ENCODE data around the gene FGF14. TPM values are rescaled to one million over a fixed set of nuclear protein-coding genes. Genes with fewer than 3 reads are reported as not detected.

Gene FGF14
- total and polyA plus RNA-seq, 3 donors from 2014 or later: 0.56 to 4.5 (median 1.7) TPM

DNA sequence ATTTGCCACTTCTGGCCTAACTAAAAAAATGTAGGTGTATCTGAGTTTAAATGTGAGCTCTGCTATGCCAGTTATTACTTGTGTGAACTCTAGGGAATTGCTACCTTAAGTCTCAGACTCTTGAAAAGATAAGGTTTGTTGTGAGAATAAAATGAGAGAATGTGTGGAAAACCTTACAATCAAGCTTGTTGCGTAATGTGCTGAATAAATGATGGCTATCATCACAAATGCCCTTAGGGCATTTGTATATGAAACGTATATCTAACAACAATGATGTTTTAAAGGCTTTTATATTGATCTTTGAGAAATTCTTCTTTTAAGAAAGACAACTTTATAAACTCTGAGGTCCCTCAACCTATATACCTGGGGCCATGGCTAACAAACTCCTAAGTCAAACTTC, 564.6 kb downstream of the FGF14 start:
- no peak overlapping the region for H3K4me3 ChIP-seq
- TF ChIP-seq POLR2A (IDR thresholded peaks at IDR 0.05): no peak
- TF ChIP-seq, protein P1, sequence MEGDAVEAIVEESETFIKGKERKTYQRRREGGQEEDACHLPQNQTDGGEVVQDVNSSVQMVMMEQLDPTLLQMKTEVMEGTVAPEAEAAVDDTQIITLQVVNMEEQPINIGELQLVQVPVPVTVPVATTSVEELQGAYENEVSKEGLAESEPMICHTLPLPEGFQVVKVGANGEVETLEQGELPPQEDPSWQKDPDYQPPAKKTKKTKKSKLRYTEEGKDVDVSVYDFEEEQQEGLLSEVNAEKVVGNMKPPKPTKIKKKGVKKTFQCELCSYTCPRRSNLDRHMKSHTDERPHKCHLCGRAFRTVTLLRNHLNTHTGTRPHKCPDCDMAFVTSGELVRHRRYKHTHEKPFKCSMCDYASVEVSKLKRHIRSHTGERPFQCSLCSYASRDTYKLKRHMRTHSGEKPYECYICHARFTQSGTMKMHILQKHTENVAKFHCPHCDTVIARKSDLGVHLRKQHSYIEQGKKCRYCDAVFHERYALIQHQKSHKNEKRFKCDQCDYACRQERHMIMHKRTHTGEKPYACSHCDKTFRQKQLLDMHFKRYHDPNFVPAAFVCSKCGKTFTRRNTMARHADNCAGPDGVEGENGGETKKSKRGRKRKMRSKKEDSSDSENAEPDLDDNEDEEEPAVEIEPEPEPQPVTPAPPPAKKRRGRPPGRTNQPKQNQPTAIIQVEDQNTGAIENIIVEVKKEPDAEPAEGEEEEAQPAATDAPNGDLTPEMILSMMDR (IDR thresholded peaks at IDR 0.05): no peak
- no peak overlapping the region for H3K27ac ChIP-seq
- no peaks in the 10 kb centered on the region for H3K27me3 ChIP-seq
- WGBS, 2 donors: 88 to 89% methylated on average over 2 of the region's 2 CpGs
- intact Hi-C loops (cut with DNase I; ENCODE audit: low total_unique reads): no loop called here
- no peaks in the 10 kb centered on the region for H3K36me3 ChIP-seq (ENCODE audit: low read depth, missing control alignments)
- no peak for DNase-seq
- H3K4me1 ChIP-seq: no peaks in the 10 kb centered on the region
- H3K9me3 ChIP-seq: no peaks in the 10 kb centered on the region

DNA sequence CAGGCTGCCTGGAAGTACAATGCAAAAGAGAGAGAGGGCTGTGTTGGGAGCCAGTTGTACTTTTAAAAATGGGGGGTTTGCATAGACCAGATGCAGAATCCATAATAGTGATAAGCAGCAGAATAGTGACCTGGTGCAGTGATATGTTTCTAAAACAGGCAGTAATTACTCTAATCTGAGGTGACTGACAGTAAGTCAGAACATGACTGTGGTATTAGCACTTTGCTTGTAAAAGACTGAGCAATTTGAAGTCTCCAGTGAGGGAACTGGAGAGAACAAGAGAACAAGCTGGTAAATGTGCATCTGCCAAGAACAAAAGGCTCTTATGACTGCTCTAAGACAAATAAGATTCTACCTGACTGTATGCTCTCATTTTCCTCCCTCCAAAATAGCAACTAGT, 565.9 kb downstream of the FGF14 start:
- H3K9me3 ChIP-seq: no peaks in the 10 kb centered on the region
- no peak for TF ChIP-seq POLR2A (IDR thresholded peaks at IDR 0.05)
- TF ChIP-seq, protein P1 (IDR thresholded peaks at IDR 0.05): no peak
- no peaks in the 10 kb centered on the region for H3K36me3 ChIP-seq (ENCODE audit: low read depth, missing control alignments)
- DNase-seq: no peak
- no peaks in the 10 kb centered on the region for H3K4me1 ChIP-seq
- H3K4me3 ChIP-seq: no peak overlapping the region
- H3K27me3 ChIP-seq: no peaks in the 10 kb centered on the region
- no peak overlapping the region for H3K27ac ChIP-seq
- intact Hi-C loops (cut with DNase I; ENCODE audit: low total_unique reads): no loop called here

DNA sequence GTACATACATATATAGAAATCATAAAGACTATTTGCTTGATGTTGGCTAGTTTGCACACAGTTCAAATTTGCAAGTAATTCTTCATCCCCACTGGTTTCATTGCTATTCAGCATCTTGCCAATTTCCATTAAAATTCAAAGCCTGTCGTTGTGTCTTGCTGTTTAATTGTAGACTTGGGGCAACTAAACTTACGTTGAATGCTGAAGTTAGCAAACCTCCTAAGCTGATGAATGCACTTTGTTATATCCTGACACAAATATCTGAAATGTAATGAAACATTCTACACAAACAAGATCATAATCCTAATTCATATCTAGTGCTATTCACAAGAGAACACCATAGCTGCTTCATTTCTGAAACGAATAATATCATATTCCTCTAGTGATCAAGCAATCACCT, 568.2 kb downstream of the FGF14 start:
- intact Hi-C loops (cut with DNase I; ENCODE audit: low total_unique reads): no loop called here
- TF ChIP-seq POLR2A (IDR thresholded peaks at IDR 0.05): no peak
- TF ChIP-seq, protein P1 (IDR thresholded peaks at IDR 0.05): no peak
- WGBS, 2 donors: 84 to 87% methylated on average over 3 of the region's 3 CpGs
- Histone ChIP-seq H3K4me3 (no peak overlapping the region), H3K27me3 (no peaks in the 10 kb centered on the region), H3K9me3 (no peaks in the 10 kb centered on the region), H3K4me1 (no peaks in the 10 kb centered on the region), H3K36me3 (ENCODE audit: low read depth, missing control alignments) (no peaks in the 10 kb centered on the region), H3K27ac (no peak overlapping the region)
- no peak for DNase-seq

DNA sequence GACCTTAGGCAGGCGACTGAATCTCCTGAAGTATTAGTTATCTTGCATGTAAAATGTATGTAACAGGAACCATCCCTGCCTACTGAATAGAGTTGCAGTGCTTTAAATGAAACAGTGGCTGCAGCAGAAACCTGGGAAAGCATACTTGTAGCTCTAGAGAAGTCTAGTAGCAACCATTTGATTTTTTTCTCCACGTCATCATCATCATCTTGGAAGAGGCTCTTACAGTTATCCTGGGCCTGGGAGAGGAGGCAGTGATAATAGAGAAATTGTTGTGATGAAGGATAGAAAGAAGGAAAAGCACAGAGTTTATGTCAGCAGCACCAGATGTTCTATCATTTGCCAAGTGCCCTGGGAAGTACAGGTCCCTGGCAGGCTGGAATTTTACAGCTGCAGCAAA, 571.8 kb downstream of the FGF14 start:
- Histone ChIP-seq H3K27ac (no peak overlapping the region), H3K4me3 (no peak overlapping the region), H3K9me3 (no peaks in the 10 kb centered on the region), H3K36me3 (ENCODE audit: low read depth, missing control alignments) (no peaks in the 10 kb centered on the region), H3K27me3 (no peaks in the 10 kb centered on the region), H3K4me1 (no peaks in the 10 kb centered on the region)
- intact Hi-C loops (cut with DNase I; ENCODE audit: low total_unique reads): no loop called here
- 75 to 77% methylated on average over 2 of the region's 2 CpGs for WGBS, 2 donors
- DNase-seq: no peak
- no peak for TF ChIP-seq POLR2A (IDR thresholded peaks at IDR 0.05)
- TF ChIP-seq, protein P1 (IDR thresholded peaks at IDR 0.05): no peak

DNA sequence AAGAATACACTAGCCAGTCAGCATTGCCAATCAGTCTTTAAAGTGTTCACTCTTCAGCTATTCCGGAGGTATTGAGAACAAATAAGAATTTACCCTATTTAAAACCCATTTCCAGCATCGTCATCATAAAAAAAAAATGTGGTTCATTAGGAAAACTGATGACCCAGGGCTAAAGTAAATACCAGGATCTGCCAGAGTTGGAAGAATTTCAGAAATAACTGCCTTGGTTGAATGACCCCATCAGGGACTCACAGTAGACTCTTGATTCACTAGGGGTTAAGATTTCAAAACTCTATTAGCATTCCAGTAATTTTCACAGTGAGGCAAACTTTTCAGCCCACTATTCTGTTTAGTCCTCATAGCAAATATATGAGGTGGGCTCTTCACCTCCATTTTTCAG, 572.4 kb downstream of the FGF14 start:
- intact Hi-C loops (cut with DNase I; ENCODE audit: low total_unique reads): no loop called here
- no peak for DNase-seq
- H3K27me3 ChIP-seq: no peaks in the 10 kb centered on the region
- no peak overlapping the region for H3K4me3 ChIP-seq
- H3K9me3 ChIP-seq: no peaks in the 10 kb centered on the region
- no peaks in the 10 kb centered on the region for H3K4me1 ChIP-seq
- H3K27ac ChIP-seq: no peak overlapping the region
- H3K36me3 ChIP-seq (ENCODE audit: low read depth, missing control alignments): no peaks in the 10 kb centered on the region
- WGBS, 2 donors: 70 to 75% methylated on average over 2 of the region's 2 CpGs
- TF ChIP-seq, protein P1 (IDR thresholded peaks at IDR 0.05): no peak
- no peak for TF ChIP-seq POLR2A (IDR thresholded peaks at IDR 0.05)
